IPS-NIHi11 (cell line): ENCODE measurements around the gene PAGE2.
"Not testable (repeated sequence)": the region's sequence is repeated elsewhere in the genome, so short reads cannot be mapped to it uniquely, and the experiment has no call there.

Source experiments
- DNase-seq: peaks from one replicate; pipeline ENCODE4 v3.0.0; 2012; ENCODE audit warnings: mixed read lengths, low spot score

Gene PAGE2

GRCh38 chrX:55123900-55124299, 35.1 kb downstream of the PAGE2 start:
- DNase-seq: no peak

DNA sequence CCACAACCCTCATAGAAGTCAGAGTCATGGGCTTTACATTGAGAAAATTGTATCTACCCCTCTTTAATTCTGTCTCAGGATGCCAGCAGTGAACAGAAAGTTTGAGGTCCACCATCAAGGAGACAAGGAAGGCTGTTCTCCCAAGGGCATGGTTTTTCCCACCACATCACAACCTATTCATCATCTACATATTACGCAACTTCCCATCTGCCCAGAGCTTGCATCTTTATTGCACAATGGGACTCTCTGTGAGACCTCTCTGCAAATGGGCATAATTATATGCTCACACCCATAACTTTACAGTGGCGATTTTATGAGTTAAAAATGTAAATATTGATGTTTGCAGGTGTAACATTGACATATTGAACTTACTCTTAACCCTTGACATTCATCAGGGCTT, 38.9 kb downstream of the PAGE2 start:
- no peak for DNase-seq

DNA sequence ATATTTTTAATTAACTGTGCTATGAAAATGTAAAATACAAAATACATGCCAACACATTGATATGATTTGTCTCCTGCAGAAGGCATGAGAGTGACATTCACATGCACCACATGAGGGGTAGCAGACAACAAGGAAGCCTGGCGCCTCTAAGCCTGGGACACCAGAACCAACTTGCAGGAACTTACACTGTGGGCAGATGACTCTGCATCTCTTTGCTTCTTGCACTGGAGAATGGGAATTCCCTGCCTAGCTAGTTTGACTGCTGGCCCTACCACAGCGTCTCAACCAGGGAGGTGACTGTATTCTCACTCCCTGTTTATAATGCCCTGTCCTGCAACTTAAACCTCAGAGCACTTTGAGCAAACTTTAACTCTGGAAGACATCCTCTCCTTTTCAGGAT, 40.5 kb downstream of the PAGE2 start:
- no peak for DNase-seq

DNA sequence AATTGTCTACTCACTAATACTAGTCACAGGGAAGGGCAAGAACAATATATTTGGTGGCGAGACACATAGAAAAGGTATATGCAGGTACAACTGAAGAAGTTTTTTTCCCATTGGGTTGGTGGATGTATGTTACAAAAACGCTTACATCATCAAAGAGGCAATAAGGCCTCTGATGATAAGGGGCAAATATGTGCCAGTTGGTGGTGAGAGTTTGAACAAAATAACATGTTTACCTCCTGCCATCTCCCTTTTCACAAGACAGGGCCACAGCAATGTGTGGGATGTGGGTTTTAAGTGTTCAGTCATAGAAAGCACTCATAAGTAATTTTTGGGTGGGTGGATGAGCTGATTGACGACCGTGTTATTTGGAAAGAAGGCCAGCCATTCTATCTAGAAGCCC, 41.7 kb downstream of the PAGE2 start:
- DNase-seq: no peak

GRCh38 chrX:55132416-55132815, 43.6 kb downstream of the PAGE2 start:
- DNase-seq: no peak

DNA sequence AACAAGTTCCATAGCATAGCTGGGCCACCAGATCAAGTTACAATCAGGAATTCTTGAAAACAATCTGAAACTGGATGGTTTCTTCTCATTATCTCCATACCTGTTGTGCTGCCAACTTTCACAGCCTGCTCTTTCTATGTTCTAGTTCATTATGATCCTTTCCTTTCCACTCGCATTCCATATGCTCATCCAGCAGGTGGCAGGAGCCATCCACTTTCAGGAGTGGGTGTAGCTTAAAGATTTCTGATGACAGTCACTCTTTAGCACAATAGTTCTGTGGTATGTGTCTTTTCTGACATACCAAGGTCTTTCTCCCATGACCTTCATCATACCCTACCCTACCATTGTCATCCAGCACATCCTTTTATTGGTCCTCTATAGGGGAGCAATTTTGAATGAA, 46.4 kb downstream of the PAGE2 start:
- DNase-seq: peak; percentile 7

DNA sequence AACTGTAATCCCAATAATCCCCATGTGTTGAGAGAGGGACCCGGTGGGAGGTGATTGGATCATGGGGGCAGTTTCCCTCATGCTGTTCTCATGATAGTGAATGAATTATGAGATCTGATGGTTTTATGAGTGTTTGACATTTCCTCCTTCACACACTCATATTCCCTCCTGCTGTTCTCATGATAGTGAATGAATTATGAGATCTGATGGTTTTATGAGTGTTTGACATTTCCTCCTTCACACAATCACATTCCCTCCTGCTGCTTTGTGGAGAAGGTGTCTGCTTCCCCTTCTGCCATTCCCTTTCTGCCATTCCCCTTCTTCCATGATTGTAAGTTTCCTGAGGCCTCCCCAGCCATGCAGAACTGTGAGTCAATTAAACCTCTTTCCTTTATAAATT, 52.0 kb downstream of the PAGE2 start:
- not testable (repeated sequence) for DNase-seq
